DMS114 treated with DMSO at 0.1 percent for 48 hours (cell line): ENCODE results near the gene PBX4.
"Not testable (repeated sequence)": the region's sequence is repeated elsewhere in the genome, so short reads cannot be mapped to it uniquely, and the experiment has no call there.

Source experiments
- DNase-seq: peaks from one replicate; lab custom pipeline; 2025; ENCODE audit not compliant: unreplicated experiment; lab: John Stamatoyannopoulos, UW

The PBX4 gene, protein sequence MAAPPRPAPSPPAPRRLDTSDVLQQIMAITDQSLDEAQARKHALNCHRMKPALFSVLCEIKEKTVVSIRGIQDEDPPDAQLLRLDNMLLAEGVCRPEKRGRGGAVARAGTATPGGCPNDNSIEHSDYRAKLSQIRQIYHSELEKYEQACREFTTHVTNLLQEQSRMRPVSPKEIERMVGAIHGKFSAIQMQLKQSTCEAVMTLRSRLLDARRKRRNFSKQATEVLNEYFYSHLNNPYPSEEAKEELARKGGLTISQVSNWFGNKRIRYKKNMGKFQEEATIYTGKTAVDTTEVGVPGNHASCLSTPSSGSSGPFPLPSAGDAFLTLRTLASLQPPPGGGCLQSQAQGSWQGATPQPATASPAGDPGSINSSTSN

DNA sequence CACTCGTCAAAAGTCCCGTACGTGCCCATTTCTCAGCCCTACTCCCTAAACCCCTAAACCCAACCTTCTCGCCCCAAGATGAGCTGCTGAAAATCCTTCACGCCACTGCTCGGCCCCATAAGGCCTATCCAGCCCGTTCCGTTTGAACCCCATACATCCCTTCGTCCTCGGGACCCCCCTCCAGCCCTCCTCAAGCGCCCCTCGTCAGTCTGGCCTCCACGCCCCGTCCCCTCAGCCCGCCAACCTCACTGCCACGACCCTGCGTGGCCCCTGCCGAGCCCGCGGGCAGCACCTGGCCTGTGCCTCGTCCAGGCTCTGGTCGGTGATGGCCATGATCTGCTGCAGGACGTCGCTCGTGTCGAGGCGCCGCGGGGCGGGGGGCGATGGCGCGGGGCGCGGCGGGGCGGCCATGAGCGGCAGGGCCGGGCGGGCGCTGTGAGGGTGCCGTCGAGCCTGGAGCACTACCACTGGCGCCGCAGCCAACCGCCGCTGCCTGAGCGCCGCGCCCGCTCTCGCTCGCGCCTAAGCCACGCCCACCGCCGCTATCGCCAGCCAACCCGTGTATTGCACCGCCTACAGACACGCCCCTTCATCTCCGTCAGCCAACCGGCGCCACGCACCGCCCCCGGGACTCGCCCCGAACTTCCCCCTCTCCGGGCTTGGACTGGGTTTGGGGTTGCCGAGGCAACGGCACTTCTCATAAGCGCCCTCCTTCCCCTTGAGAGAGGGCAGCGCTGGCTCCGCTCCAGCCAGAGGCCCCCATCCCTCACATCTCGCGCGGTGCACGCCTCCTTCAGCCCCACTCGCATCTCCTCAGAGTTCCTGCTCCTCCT lies at the start of gene PBX4:
PBX4 (minus strand) TSS at position 469 of the 833 bp plus-strand sequence; CDS start at position 411, 58 bp downstream.
- DNase-seq, result peak; percentile 96

DNA sequence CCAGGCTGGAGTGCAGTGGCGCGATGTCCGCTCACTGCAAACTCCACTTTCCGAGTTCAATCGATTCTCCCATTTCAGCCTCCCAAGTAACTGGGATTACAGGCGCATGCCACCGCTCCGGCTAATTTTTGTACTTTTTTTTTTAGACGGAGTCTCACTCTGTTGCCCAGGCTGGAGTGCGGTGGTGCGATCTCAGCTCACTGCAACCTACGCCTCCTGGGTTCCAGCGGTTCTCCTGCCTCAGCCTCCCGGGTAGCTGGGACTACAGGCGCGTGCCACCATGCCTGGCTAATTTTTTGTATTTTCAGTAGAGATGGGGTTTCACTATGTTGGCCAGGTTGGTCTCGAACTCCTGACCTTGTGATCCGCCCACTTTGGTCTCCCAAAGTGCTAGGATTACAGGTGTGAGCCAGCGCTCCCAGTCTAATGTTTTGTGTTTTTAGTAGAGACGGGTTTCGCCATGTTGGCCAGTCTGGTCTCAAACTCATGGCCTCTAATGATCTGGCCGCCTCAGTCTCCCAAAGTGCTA lies 47.0 kb upstream of the PBX4 start:
- DNase-seq, result not testable (repeated sequence)

DNA sequence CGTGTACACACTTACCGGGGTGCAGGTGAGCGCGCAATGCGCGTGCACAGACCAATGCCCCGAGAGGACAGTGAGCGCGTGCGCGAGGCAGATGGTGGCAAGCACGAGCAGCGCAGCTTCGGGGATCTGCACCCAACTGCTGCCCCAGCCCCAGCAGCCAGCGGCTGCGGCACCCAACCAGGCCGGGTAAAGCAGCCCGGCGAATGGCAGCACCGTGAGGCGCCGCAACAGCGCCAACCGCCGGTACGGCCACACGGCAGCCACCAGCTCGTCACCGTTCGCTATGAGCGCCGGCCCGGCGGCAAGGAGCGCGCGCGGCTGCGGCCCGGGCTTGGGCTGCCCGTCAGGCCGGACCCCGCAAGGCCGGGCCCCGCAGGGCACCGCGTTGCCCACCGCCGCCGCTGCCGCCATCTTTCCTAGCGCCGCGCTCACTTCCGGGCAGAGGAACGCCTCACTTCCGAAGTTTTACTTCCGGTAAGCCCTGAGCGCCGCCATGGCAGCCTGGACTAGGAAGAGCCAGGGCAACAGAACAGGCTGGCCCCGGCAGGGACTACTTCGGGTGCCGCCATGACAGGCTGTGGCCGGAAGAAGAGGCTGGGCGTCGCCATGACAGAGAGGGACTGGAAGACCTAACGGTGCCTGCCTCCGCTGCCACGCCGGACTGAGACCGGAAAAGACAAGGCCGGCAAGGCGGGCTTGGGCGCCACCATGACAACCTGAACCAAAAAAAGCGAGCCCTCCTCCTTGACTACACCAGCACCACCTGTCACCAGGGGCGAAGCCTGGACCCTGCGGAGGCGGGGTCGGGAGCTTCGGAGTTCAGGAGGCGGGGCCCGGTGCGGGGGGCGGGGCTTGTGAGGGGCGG lies 45.0 kb upstream of the PBX4 start, which contains the start of gene ATP13A1:
ATP13A1 (minus strand) TSS at position 421 of the 865 bp plus-strand sequence; CDS start at position 411, 10 bp downstream.
- DNase-seq, result peak; percentile 98

DNA sequence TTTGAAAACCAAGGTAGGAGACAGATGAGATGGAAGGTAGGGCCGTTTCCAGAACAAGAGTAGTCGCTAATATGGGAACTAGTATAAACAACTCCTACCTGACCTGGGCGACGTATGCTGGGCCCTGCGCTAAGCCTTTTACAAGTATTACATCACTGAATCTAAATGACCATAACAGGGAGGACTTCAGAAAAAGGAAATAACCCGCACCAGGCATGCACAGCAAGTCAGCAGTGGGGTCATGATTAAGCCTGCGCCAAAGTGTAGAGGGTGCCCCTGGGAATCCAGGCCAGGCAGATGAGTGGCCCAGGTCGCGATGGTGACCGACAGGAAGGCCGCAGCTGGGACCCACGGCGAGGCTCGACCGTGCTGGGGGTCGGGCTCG lies 44.4 kb upstream of the PBX4 start:
- no peak for DNase-seq

DNA sequence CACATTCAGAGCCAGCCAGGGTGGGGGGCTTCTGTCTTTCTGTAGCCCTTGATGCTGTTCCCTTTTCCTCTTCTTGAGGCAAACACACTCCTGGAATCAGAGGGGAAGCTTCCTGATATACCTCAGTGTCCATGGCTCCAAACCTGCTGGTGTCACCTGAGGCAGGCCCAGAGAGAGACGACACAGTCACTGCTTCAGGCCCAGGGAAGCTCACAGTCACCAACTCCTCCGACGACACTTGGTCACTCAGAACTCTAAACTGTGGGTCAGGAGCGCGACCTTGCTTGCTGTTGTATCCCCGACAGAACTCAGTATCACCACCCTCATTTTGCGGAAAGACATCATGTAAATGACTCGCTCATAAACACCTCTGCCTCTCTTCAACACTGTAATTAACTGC lies 43.9 kb upstream of the PBX4 start:
- DNase-seq, result no peak

DNA sequence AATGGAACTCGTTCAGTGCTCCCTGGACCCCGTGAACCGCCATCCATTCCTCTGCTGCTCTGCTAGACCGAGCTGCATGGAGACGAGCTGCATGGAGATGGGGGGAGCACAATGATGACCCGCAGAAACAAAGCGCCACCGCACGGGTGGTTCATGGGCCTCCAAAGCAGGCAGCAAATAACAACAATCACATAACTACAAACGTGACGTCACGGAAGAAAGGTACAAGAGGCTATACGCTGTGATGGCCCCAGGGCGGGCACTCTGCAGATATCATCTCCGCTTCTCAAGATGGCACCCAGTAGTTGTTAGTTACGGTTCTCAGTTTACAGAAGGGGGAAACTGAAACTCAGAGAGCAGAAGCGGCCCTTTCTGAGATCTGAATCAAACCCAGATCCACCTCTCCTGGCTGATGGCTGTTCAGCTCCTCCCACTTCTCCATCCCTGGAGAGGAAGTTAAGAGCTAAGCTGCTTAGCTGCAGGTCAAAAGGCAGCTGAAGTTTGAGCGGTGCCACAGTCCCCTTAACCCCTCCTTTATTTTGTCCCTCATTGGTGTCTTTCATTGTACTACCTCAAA lies 43.3 kb upstream of the PBX4 start:
- no peak for DNase-seq

DNA sequence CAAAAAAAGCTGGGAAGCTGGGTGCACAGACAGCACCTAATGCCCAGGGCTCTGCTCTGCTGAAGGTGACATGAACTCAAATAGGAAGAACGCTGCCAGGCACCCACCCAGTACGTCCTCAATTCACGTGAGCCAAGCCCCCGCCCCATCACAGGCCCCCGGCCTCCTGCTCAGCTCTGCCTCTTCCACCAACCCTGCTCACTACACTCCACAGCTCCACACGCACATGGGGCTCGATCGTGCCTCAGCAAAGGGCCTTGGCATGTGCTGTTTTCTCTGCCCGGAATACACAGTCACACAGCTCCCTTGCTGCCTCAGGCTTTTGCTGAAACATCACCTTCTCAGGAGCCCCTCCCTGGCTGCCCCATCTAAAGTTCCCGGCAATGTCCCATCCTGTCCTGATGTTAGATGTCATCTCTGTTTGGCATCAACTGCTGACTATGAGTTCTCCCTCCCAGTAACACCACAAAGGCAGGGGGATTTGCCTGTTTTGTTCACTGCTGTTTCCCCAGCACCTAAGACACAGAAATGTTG lies 42.7 kb upstream of the PBX4 start:
- DNase-seq, result no peak

DNA sequence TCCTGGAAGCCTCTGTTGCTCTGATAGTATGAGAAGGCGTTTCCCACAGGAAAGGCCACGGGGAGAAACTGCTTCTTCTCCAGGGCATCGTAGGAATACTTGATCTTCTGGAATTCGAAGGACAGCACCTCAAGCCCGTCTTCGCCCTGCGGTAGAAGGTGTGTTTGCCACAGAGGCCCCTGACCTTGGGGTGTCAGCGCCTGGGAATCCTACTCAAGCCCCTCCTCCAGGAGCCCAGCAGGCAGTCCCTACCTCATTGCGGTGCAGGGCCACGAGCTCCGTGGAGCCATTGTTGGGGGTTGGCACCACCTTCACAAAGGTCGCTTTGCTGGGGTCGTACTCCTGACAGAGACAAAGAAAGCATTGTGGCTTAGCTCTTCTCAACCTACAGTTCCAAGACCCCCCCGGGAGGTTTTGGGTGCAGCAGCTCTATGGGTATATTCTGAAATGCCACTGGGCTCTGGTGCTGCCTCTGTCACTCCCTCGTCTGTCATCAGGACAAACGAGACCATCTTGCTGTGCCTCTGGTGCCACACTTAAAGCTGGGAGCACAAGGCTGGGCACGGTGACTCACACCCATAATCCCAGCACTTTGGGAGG lies 41.3 kb upstream of the PBX4 start:
- DNase-seq, result no peak

DNA sequence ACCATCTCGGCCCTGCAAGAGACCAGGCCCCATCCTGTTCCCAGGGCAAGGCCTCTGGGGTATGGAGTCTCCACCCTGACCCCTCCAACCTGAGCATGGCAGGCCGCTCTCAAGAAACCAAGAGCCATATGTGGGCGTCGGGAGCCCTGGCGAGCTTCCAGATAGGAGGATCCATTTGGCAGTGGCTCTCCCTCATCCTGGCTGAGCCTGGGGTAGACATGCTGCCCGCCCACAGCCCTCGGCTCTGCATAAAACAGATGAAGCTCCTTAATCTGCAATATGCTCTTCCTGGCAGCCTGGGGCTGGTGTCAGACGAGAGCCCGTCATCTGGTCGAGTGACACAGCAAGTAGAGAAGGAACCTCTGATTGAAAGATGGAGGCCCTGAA lies 38.9 kb upstream of the PBX4 start:
- no peak for DNase-seq

DNA sequence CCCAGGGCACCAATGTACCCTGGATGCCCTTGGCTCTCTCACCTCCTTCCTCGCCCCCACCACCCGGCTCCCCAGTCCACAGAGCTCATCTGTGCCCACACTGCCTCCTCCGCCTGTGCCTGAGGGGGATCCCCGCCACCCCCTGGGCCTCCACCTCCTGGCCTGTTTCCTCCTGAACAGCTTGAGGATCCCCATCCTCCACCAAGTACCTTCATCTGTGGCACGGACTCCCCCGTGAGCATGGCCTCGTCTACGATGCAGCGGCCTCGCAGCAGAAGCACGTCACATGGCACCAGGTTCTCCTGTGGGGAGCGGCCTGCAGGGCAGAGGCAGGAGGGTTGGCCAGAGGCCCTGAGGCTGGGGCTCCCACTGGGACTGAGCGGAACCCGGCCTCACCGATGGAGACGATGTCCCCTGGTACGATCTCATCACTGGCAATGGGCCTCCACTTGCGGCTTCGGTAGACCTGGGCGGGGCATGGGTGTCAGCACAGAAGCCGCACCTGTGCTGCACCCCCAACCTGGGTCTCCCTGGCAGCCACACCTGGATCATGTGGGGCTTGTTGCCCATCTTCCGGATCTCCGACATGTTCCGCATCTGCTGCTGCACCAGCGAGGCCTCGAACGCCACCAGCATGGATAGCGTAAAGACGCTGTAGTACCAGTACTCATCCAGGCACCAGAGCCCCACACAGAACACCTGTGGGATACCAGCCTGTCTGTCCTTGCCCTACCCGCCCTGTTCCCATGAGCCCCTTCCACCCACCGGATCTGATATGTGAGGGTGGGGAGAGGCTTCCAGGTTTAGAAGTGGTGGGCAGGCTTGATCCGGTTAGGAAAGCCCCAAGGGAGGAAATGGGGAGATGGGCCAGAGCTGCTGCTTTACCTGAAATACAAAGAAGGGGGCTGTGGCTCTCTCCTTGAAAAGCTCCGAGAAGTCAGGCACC lies 38.2 kb upstream of the PBX4 start:
- no peak for DNase-seq

DNA sequence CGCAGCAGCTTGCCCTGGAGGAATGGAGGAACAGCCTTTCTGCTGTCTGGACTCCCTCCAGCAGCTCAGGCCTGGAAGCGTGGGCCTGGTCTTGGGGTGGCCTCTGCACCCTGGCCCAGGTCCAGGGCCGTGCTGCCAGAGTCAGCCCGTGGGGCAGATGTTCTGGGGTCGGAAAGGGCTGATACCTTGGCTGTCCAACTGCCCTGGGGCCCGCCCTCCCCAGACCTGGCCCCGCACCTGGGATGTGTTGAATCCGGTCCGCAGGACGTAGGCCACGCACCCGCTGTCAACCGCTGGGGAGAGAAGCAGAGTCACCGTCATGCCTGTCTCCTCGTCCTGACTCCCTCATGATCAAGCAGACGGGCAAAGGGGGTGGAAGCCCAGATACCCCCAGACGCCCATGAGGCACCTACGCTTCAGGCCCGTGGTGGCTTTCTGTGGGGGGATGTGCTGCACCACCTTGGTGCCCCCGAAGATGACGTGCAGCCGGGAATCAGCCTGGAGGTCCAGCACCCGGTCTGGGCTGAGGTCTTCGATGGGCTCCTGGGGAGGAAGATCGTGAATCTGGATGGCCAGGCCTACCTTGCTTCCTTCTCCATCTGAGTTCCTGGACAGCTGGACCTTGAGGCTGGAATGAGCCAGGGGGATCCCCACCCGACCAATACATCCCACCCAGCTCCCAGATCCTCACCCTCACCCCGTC lies 37.3 kb upstream of the PBX4 start:
- no peak for DNase-seq

DNA sequence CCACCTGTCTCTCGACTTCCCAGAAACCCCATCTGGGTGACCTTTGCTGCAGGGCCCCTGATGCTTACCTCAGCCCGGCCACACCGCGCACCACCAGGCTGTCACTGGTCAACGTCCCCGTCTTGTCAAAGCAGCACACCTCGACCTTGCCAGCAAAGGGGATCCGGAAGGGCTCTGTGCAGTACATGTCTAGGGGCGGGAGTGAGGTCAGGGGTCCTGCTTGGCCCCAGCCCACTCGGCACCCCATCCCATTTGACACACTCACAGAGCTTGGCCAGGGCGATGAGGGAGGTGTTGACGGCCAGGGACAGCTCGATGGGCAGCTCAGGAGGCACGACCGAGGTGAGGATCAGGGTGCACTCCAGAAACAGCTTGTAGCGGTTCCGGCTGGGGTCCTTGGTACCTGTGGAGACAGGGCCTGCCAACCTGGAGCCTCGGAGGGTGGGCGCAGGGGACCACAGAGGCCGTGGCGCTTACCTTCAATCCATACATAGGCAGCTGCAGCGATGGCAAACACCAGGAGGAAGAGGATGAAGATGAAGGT lies 36.6 kb upstream of the PBX4 start:
- DNase-seq, result no peak

DNA sequence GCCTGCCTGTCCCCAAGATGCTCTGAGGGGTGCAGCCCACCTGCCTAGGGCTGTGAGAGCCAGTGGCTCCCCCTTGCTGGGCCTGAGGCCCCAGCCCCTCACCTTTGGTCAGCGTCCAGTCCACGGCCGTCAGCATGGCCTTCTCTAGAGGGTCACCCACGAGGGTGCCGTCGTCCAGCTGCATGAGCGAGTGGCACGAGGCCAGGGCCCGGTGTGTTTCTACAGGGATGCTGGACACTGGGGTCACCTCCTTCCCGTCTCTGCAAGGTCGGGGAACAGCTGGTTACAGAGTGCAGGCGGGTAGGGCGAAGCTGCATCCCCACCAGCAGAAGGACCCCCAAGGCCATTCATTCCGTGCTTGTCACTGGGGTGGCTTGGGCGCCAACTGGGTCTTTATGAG lies 36.0 kb upstream of the PBX4 start:
- DNase-seq, result no peak

DNA sequence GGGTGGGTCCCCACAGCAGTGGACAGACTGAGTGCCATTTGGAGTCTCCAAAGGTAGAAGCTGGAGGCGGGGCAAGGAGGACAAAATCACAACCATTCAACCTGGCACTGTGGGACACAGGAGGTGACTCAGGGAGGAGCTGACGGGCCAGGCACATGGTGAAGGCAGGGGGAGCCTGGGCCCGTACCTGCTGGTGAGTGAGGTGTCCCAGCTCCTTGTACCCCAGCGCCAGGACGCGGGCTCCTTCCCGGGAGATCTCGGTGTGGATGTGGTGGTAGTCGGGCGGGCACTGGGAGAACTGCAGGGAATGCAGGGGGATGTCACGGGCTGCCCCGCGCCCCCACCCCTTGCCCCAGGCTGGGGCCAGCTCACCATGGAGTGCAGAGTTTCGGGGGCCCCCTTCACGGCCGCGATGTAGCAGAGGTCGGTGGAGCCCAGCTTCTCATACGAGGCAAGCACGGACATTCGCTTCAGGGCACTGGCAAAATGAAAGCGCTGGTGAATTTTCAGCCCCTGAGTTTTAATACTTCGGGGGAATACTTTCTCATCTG lies 35.2 kb upstream of the PBX4 start:
- DNase-seq, result no peak

DNA sequence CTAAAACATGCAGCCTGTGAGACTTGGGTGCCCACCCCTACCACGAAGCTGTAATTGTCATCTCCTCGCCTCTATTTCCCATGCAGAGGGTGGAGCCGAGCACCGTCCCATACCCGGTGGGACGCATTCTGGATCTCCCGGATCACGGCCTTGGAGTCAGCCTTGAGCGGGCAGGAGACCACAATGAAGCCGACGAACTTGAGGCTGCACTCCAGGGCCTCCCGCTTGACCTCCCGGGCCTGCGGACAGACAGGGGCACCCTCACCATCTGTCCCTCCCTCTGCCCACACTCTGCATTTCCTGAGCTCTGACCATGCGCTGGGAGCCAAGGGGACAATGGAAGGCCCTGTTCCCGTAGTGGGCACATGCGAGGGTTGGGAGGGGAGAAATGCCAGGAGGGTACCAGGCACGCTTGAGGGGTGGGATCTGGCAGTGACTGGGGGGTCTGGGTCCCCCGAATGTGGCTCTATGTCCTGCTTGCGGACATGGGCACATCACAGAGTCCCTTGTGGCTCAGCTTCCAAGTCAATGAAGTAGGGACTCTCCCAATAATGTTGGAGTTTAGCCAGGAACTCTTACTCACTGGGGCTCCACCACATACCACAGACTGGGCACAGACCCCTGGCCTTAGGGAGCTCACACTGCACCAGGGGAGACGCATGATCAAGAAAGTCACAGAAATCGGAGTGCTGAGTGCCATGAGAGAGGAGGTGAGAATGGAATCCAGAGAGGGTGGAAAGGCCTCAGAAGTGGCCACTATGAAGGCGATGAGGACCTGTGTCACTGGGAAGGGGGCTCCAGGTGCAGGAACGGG lies 34.2 kb upstream of the PBX4 start:
- no peak for DNase-seq

DNA sequence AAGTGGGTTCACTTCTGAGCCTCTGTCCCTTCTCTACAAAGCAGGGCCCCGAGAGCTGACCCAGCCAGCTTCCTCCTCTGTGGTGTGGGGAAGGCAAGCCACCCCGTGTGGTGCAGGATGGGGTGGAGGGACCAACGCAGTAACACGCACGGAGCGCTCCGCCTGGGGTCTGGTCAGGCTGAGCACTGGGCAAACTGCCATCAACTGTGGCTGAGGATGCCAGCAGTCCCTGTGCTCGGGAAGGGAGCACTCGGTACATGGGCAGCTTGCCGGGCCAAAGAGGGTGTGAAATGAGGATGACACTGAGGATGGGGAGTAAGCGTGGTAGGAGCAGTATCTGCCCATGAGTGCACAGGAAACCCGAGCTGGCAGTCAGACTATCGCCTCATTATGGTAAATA lies 32.6 kb upstream of the PBX4 start:
- DNase-seq, result no peak

DNA sequence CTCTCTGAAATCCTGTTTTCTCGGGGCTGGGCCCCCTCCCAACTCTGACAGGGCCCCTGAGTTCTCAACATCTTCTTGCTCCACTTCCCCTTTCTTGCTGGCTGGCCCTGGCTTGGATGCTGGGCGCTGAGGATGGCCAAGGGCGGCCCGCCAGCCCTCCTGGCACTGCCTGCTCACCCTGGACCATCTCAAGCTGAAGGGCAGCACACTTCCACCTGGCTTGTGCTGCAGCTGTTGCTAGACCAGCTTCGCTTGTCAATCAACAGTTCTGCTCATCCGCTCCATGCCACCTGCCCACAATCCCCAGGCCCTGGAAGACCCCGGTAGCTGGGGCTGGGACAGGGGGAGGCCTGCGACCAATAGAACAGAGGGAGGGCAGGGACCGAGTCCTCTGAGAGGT lies 31.8 kb upstream of the PBX4 start:
- DNase-seq, result no peak
